IMR-90 (cell line): ENCODE data around the gene PHC1.

Source experiments
- CEBPB ChIP-seq: IDR thresholded peaks from 2 replicates; pipeline ENCODE4 v1.6.1; 2012; ENCODE audit warnings: low read depth, low read length, improper control_type of control experiment
- CHD1 ChIP-seq: IDR thresholded peaks from 2 replicates; pipeline ENCODE4 v1.6.1; 2012; ENCODE audit warnings: low read depth, low read length, improper control_type of control experiment
- FOS ChIP-seq: fragments of 150-350 bp; IDR thresholded peaks from 2 replicates; pipeline ENCODE4 v1.6.1; 2016; ENCODE audit warnings: low read depth, low read length
- MAFK ChIP-seq: IDR thresholded peaks from 2 replicates; pipeline ENCODE4 v1.6.1; 2012; ENCODE audit warnings: low read depth, low read length, improper control_type of control experiment
- MAZ ChIP-seq: IDR thresholded peaks from 2 replicates; pipeline ENCODE4 v1.6.1; 2012; ENCODE audit warnings: low read depth, mild to moderate bottlenecking, low read length, improper control_type of control experiment, moderate library complexity, borderline replicate concordance
- MXI1 ChIP-seq: IDR thresholded peaks from 2 replicates; pipeline ENCODE4 v1.6.1; 2012; ENCODE audit warnings: low read depth, mild to moderate bottlenecking, low read length, moderate library complexity, borderline replicate concordance
- NFE2L2 ChIP-seq: fragments of 150-350 bp; IDR thresholded peaks from 2 replicates; pipeline ENCODE4 v1.6.1; 2016; ENCODE audit warnings: low read depth, mild to moderate bottlenecking, low read length
- POLR2A ChIP-seq: IDR thresholded peaks from 2 replicates; pipeline ENCODE4 v1.6.1; 2012; ENCODE audit warnings: mild to moderate bottlenecking, low read depth, low read length
- RAD21 ChIP-seq: IDR thresholded peaks from 2 replicates; pipeline ENCODE4 v1.6.1; 2012; ENCODE audit warnings: low read length, improper control_type of control experiment
- RFX5 ChIP-seq: IDR thresholded peaks from 2 replicates; pipeline ENCODE4 v1.8.0; 2012; ENCODE audit warnings: low read depth, mild to moderate bottlenecking, low read length, moderate library complexity
- SMC3 ChIP-seq: fragments of 150-350 bp; IDR thresholded peaks from 2 replicates; pipeline ENCODE4 v1.6.1; 2016; ENCODE audit warnings: low read depth, mild to moderate bottlenecking, antibody characterized with exemption, low read length, moderate library complexity
- TF ChIP-seq, protein P1 (sequence below): conservative IDR thresholded peaks from 2 replicates; pipeline ENCODE4 v1.5.1; 2012; ENCODE audit warnings: mild to moderate bottlenecking, low read depth, low read length, improper control_type of control experiment

DNA sequence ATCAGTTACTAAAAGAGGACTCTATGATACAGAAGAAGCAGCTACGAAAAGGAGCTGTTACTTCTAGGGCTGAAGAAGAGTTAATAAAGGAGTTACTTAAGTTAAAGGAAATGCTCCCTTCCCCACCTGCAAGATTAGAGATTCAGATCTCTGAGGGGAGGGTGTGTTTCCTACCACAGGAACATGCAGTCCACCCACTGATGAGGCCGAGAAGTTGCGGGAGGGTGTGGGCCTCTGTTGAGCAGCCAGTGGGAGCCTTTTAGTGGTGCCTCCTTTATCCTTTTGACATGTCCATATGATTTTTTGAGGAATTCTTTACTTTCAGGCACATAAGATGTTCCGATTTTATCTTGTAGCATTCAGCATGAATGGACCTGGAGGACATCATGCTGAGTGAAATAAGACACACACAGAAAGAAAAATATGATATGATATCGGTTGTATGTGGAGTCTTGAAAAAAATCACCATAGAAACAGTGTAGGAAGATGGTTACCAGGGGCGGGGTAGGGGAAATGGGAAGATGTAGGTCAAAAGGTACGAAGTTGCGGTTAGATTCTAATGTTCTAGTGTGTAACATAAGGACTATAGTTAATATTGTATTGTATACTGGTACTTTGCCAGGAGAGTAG, 39.6 kb downstream of the PHC1 start:
- TF ChIP-seq POLR2A (no peak), CEBPB (no peak), NFE2L2 (no peak), FOS (no peak), RAD21 (no peak), CHD1 (no peak), MAFK (no peak), MAZ (no peak), RFX5 (no peak), SMC3 (no peak), MXI1 (no peak)
- TF ChIP-seq, protein P1, sequence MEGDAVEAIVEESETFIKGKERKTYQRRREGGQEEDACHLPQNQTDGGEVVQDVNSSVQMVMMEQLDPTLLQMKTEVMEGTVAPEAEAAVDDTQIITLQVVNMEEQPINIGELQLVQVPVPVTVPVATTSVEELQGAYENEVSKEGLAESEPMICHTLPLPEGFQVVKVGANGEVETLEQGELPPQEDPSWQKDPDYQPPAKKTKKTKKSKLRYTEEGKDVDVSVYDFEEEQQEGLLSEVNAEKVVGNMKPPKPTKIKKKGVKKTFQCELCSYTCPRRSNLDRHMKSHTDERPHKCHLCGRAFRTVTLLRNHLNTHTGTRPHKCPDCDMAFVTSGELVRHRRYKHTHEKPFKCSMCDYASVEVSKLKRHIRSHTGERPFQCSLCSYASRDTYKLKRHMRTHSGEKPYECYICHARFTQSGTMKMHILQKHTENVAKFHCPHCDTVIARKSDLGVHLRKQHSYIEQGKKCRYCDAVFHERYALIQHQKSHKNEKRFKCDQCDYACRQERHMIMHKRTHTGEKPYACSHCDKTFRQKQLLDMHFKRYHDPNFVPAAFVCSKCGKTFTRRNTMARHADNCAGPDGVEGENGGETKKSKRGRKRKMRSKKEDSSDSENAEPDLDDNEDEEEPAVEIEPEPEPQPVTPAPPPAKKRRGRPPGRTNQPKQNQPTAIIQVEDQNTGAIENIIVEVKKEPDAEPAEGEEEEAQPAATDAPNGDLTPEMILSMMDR = no peak
